K562 (cell line): ENCODE measurements around the gene SS18L1. TPM values are rescaled to one million over a fixed set of nuclear protein-coding genes. Genes with fewer than 3 reads are reported as not detected.

Experiments
- ATAC-seq: fragments of 200-7000 bp; cut with Tn5 transposase; 3 replicates; pipeline ENCODE4 v1.9.1; 2020; ENCODE audit warnings: moderate library complexity
- BruUV-seq: library from RNA; stranded (reverse); fragments of 400-500 nt; replicated peaks from 2 replicates; lab custom pipeline; 2021; lab: Mats Ljungman, UMichigan
- CTCF ChIA-PET: fragments of 300-600 bp; formaldehyde crosslinking; extraction: SDS; loops from one replicate; lab custom pipeline; 2021; ENCODE audit warnings: low intra/inter-chr PET ratio; lab: Yijun Ruan, JAX
- POLR2A ChIA-PET: fragments of 300-600, 350-650 bp; sonication (Branson Sonifier 250); formaldehyde crosslinking; extraction: SDS; loops from one replicate; lab custom pipeline; 2021; ENCODE audit warnings: antibody characterized with exemption, inconsistent platforms; lab: Yijun Ruan, JAX
- DNase-seq, 4 experiments: peaks; one replicate each; pipeline versions ENCODE4 v3.0.0 to v3.0.0-alpha.2; 2011 to 2018; ENCODE audit warnings: low spot score in 3 of 4, mixed read lengths in 3 of 4; ENCODE audit errors: extremely low read depth in 1 of 4
- FAIRE-seq: peaks from 2 replicates; lab custom pipeline; 2011; peaks lifted over from hg19 to GRCh38; lab: Jason Lieb, UNC
- H2AFZ ChIP-seq: 2 replicates; pipeline ENCODE4 v1.6.0; 2011; ENCODE audit warnings: low read depth, low read length, control low read depth, inconsistent platforms
- H3K27ac ChIP-seq: fragments of 200-600 bp; 3 replicates; pipeline ENCODE4 v1.8.0; 2011; ENCODE audit warnings: low read depth, mild to moderate bottlenecking, control low read depth, inconsistent platforms, low read length, moderate library complexity, mixed read lengths; ENCODE audit errors: extremely low read depth
- H3K27me3 ChIP-seq, 2 experiments: fragments of 300-600 bp in 1 of 2; 2 replicates in 1 of 2; 3 replicates in 1 of 2; pipeline versions ENCODE4 v1.6.0 to v1.8.0; 2011; ENCODE audit warnings: inconsistent platforms in 2 of 2, low read length in 2 of 2, mild to moderate bottlenecking in 1 of 2, mixed read lengths in 1 of 2, moderate library complexity in 1 of 2; ENCODE audit not compliant: control insufficient read depth in 2 of 2, insufficient read depth in 2 of 2
- H3K36me3 ChIP-seq: fragments of 300-600 bp; 3 replicates; pipeline ENCODE4 v1.8.0; 2011; ENCODE audit warnings: mild to moderate bottlenecking, low read length, inconsistent platforms; ENCODE audit not compliant: control insufficient read depth, insufficient read depth
- H3K4me1 ChIP-seq, 2 experiments: fragments of 200-600 bp in 1 of 2; replicated peaks in 1 of 2; 2 replicates in 1 of 2; 3 replicates in 1 of 2; pipeline versions ENCODE4 v1.5.1 to v1.8.0; 2011; ENCODE audit warnings: inconsistent platforms in 2 of 2, low read length in 2 of 2, mild to moderate bottlenecking in 1 of 2, mixed read lengths in 1 of 2, moderate library complexity in 1 of 2; ENCODE audit not compliant: control insufficient read depth in 2 of 2, insufficient read depth in 2 of 2
- H3K4me2 ChIP-seq: 2 replicates; pipeline ENCODE4 v1.6.1; 2011; ENCODE audit warnings: low read length, control low read depth, inconsistent platforms, mixed read lengths; ENCODE audit not compliant: insufficient read depth
- H3K4me3 ChIP-seq: fragments of 200-600 bp; sonication (generic), shearing (Covaris generic); 2 replicates; pipeline ENCODE4 v1.5.1; 2016; ENCODE audit warnings: control low read depth, inconsistent platforms
- H3K79me2 ChIP-seq: fragments of 200-600 bp; 3 replicates; pipeline ENCODE4 v1.8.0; 2011; ENCODE audit warnings: low read length, inconsistent platforms; ENCODE audit not compliant: control insufficient read depth, insufficient read depth
- H3K9ac ChIP-seq, 2 experiments: 2 replicates each; pipeline versions ENCODE4 v1.6.0 to v1.6.1; 2011; ENCODE audit warnings: low read depth in 2 of 2, low read length in 2 of 2, control low read depth in 1 of 2, inconsistent platforms in 1 of 2, mild to moderate bottlenecking in 1 of 2, mixed read lengths in 1 of 2; ENCODE audit not compliant: insufficient read depth in 1 of 2
- H3K9me1 ChIP-seq: one replicate; pipeline ENCODE4 v1.6.0; 2011; ENCODE audit warnings: inconsistent platforms, mild to moderate bottlenecking, low read length, moderate library complexity; ENCODE audit not compliant: control insufficient read depth, insufficient read depth
- H3K9me3 ChIP-seq: replicated peaks from 2 replicates; pipeline ENCODE4 v1.5.1; 2011; ENCODE audit warnings: low read depth, low read length, inconsistent platforms; ENCODE audit not compliant: control insufficient read depth, insufficient read depth
- H4K20me1 ChIP-seq: replicated peaks from 2 replicates; pipeline ENCODE4 v1.6.1; 2011; ENCODE audit warnings: low read length, inconsistent platforms, mixed read lengths; ENCODE audit not compliant: control insufficient read depth, insufficient read depth
- GATA2 ChIP-seq: sonication (generic); formaldehyde crosslinking; IDR thresholded peaks from 2 replicates; pipeline ENCODE4 v1.4.0; 2020; ENCODE audit warnings: mild to moderate bottlenecking, missing genetic modification reagents
- NR1H2 ChIP-seq: sonication (generic); formaldehyde crosslinking; IDR thresholded peaks from 2 replicates; pipeline ENCODE4 v1.4.0; 2020; ENCODE audit warnings: mild to moderate bottlenecking, missing genetic modification reagents
- SETDB1 ChIP-seq: IDR thresholded peaks from one replicate; pipeline ENCODE4 v1.6.1; 2012; ENCODE audit warnings: low read length, control low read depth, inconsistent platforms
- TAF9B ChIP-seq: fragments of 450-650 bp; IDR thresholded peaks from 2 replicates; pipeline ENCODE4 v1.6.1; 2018; ENCODE audit warnings: mild to moderate bottlenecking; ENCODE audit not compliant: partially characterized antibody
- TCF7 ChIP-seq: sonication (generic); IDR thresholded peaks from 2 replicates; pipeline ENCODE4 v1.6.1; 2016; ENCODE audit warnings: antibody characterized with exemption, borderline replicate concordance
- TCF7L2 ChIP-seq: fragments of 150-350 bp; IDR thresholded peaks from 2 replicates; pipeline ENCODE4 v1.6.1; 2016; ENCODE audit warnings: low read depth, mild to moderate bottlenecking, low read length, moderate library complexity
- WGBS: fragments of 100-300 bp; shearing (Covaris generic); methylation state at CpG from one replicate; pipeline ENCODE4 v1.1.6; 2016; ENCODE audit warnings: low coverage, mixed read lengths; ENCODE audit not compliant: insufficient coverage; ENCODE audit errors: missing lambda C conversion rate; 5-methylcytosine and 5-hydroxymethylcytosine counted together
- in situ Hi-C: fragments of 300-500 bp; cut with MboI; formaldehyde crosslinking; loops from 4 replicates; pipeline ENCODE4 v1.15.0; 2018; ENCODE audit warnings: inconsistent platforms, mixed read lengths
- intact Hi-C: fragments of 100-400 bp; cut with micrococcal nuclease; formaldehyde crosslinking; loops from 2 replicates; pipeline ENCODE4 v1.14.2; 2022
- polyA plus RNA-seq, 8 experiments: library from polyadenylated mRNA; depleted of rRNA in 4 of 8; stranded (reverse) in 5 of 8; unstranded in 3 of 8; fragments of >200 nt; fragmentation: Nextera tagmentation in 2 of 8; fragmentation: Illumina TruSeq in 1 of 8; extraction: Ambion mirVana in 2 of 8; extraction: Trizol in 1 of 8; gene quantifications; 2 replicates each; pipeline versions ENCODE4 v1.2.1 to v1.2.3, GENCODE V29; 2011 to 2014; ENCODE audit warnings: inconsistent platforms in 1 of 8, missing spikeins in 1 of 8
- total RNA-seq, 7 experiments: library from RNA; depleted of rRNA in 6 of 7; stranded (reverse); fragments of >200 nt in 6 of 7; fragmentation: Illumina TruSeq in 2 of 7; extraction: Trizol in 2 of 7; gene quantifications; 2 replicates each; pipeline versions ENCODE4 v1.2.1 to v1.2.3, GENCODE V29; 2011 to 2021; ENCODE audit warnings: low replicate concordance in 1 of 7
- TF ChIP-seq, protein P1 (sequence below): sonication (generic); formaldehyde crosslinking; IDR thresholded peaks from 2 replicates; pipeline ENCODE4 v1.5.0; 2020; ENCODE audit warnings: missing genetic modification reagents

SS18L1 gene
- total and polyA plus RNA-seq, 9 of the 15 experiments (the other 6 are each of a cell fraction or from before 2014, with no cell fraction given), result 2.7 to 28.3 (median 15.1) TPM

DNA sequence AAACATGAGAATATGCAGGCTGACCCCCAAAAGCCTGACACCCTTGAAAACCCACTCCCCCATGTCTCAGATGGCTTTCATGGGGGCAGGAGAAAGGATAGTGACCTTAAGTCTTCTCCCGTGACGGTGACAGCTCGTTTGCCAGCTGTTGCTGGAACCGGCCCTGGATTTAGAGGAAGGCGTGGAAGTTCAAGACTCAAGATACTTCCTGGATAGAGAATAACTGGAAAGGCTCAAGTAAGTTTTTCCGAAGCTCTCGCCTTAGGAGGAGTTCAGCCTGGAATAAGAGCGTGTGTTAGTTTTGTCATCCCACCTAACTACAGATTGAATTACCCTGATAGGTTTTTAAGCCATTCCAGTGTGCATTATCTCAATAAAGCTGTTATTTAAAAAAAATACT is 27.7 kb downstream of the SS18L1 start (continued):
- TF ChIP-seq SETDB1, result no peak
- TF ChIP-seq TCF7, result no peak

DNA sequence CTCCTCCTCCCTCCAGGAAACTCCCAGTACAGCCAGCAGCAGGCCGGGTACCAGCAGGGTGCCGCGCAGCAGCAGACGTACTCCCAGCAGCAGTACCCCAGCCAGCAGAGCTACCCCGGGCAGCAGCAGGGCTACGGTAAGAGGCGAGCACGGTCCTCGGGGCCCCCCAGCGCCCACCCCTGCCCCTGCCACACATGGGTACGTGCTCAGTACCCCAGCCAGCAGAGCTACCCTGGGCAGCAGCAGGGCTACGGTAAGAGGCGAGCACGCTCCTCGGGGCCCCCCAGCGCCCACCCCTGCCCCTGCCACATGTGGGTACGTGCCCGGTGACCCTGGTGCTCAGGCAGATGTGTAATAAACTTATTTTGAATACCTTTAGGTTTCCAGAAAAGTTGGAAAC is 29.1 kb downstream of the SS18L1 start:
- Histone ChIP-seq H3K79me2 (no peaks in the 10 kb centered on the region), H3K9ac (no peak overlapping the region), H3K4me1 (no peaks in the 10 kb centered on the region), H3K9me1 (peaks cover 3% of the 10 kb centered on the region), H3K36me3 (peaks cover 65% of the 10 kb centered on the region; the same call in 2 of the 3 replicates), H2AFZ (no peak overlapping the region), H3K4me3 (no peak overlapping the region), H3K4me2 (no peak overlapping the region), H3K9me3 (no peaks in the 10 kb centered on the region), H3K27me3 (no peaks in the 10 kb centered on the region), H4K20me1 (0 out of 2 replicates have a peak, but pooled peaks cover 4% of the 10 kb centered on the region), H3K27ac (no peak overlapping the region)
- in situ Hi-C loops (no loop called here), intact Hi-C loops (no loop called here)
- ATAC-seq (no peak), DNase-seq (no peak), FAIRE-seq (no peak)
- ChIA-PET POLR2A (no interaction called here), CTCF (no interaction called here)
- BruUV-seq, result no TSS peak
- 94% methylated on average over 6 of the region's 18 CpGs for WGBS
- TF ChIP-seq, protein P1, sequence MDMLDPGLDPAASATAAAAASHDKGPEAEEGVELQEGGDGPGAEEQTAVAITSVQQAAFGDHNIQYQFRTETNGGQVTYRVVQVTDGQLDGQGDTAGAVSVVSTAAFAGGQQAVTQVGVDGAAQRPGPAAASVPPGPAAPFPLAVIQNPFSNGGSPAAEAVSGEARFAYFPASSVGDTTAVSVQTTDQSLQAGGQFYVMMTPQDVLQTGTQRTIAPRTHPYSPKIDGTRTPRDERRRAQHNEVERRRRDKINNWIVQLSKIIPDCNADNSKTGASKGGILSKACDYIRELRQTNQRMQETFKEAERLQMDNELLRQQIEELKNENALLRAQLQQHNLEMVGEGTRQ (CRISPR knock-in tag), result no peak
- TF ChIP-seq TAF9B, result no peak
- no peak for TF ChIP-seq NR1H2 (CRISPR knock-in tag)
- TF ChIP-seq GATA2 (CRISPR knock-in tag), result no peak
- no peak for TF ChIP-seq TCF7L2
